ENCODE measurements around the gene USP21. TPM values are rescaled to one million over a fixed set of nuclear protein-coding genes. Genes with fewer than 3 reads are reported as not detected.
A peak's percentile ranks its signal among the peaks of the same experiment; 100 is the strongest.

The USP21 gene
- total and polyA plus RNA-seq, 2 donors (not counting 3 experiments of a cell fraction or from before 2014, with no cell fraction given): 19.7 to 29.2 TPM

- Histone ChIP-seq H4K20me1 (replicated peaks; ENCODE audit: control insufficient read depth, extremely low read depth, insufficient read depth, low read length) (no peaks in the 10 kb centered on the region), H3K9me1 (replicated peaks; ENCODE audit: control insufficient read depth, extremely low read depth, insufficient read depth, low read length) (no peaks in the 10 kb centered on the region), H3K4me3 (replicated peaks in 1 of 3; ENCODE audit: insufficient read depth in 1 of 3, low read depth in 1 of 3, low read length in 3 of 3) (no peak overlapping the region), H3K4me1 (ENCODE audit: control insufficient read depth, extremely low read depth, insufficient read depth, low read length) (peaks cover 28% of the 10 kb centered on the region), H3K9me3 (replicated peaks; ENCODE audit: control insufficient read depth, insufficient read depth, low read length) (no peaks in the 10 kb centered on the region), H3K79me2 (ENCODE audit: control insufficient read depth, insufficient read depth, low read length) (no peaks in the 10 kb centered on the region), H3K27ac (ENCODE audit: insufficient read depth, low read depth, low read length) (peak overlapping the region; percentile 48), H3K36me3 (ENCODE audit: control insufficient read depth in 2 of 2, extremely low read depth in 1 of 2, insufficient read depth in 2 of 2, low read length in 2 of 2) (no peaks in the 10 kb centered on the region), H3K27me3 (ENCODE audit: control insufficient read depth in 2 of 2, insufficient read depth in 2 of 2, low read length in 2 of 2) (no peaks in the 10 kb centered on the region), H2AFZ (ENCODE audit: low read depth, low read length) (peak overlapping the region; percentile 45), H3K4me2 (ENCODE audit: insufficient read depth, low read length) (peak overlapping the region; percentile 56), H3K9ac (replicated peaks; ENCODE audit: extremely low read depth, insufficient read depth, low read length) (no peak overlapping the region)
- dilution Hi-C loops (cut with MboI; ENCODE audit: extremely low pct_ligation_motif_present, low sequenced_read_pairs): no loop called here
- no TSS peak for BruUV-seq (replicated peaks)
- CTCF ChIA-PET: interaction anchor here (0.6 to 1.5 kb wide), 2 partner anchors 15 to 32 kb away, joined by 4 read pairs; no protein-coding TSS in a partner anchor
- intact Hi-C loops (cut with micrococcal nuclease): loop anchor here (1.0 to 2.0 kb wide), 2 partner anchors 15 to 40 kb away; no protein-coding TSS in a partner anchor
- peak; percentile 99 for DNase-seq (ENCODE audit: low read depth, low spot score)
- FAIRE-seq: peak; percentile 93
- TF ChIP-seq POLR2AphosphoS5 (IDR thresholded peaks at IDR 0.05; ENCODE audit: insufficient read depth, low read depth, low read length): peak; percentile 79
- peak; percentile 18 for TF ChIP-seq JUN (IDR thresholded peaks at IDR 0.05; ENCODE audit: borderline replicate concordance, insufficient read depth, insufficient read length, low read depth)
- TF ChIP-seq MAX (IDR thresholded peaks at IDR 0.05; ENCODE audit: insufficient read depth, insufficient read length): peak; percentile 81
- TF ChIP-seq CTCF (IDR thresholded peaks at IDR 0.05; ENCODE audit: extremely low read depth in 1 of 2, insufficient read depth in 1 of 2, low read depth in 1 of 2, low read length in 2 of 2): no peak
- no peak for TF ChIP-seq EZH2 (IDR thresholded peaks at IDR 0.05; ENCODE audit: borderline replicate concordance, low read depth, low read length, severe bottlenecking)
- TF ChIP-seq MYC (IDR thresholded peaks at IDR 0.05; ENCODE audit: low read depth, low read length): no peak
- peak; percentile 44 for TF ChIP-seq GATA2 (IDR thresholded peaks at IDR 0.05; ENCODE audit: insufficient read depth, insufficient read length, low read depth, low read length)
- no peak for TF ChIP-seq FOS (IDR thresholded peaks at IDR 0.05; ENCODE audit: borderline replicate concordance, insufficient read depth, low read length)
- TF ChIP-seq POLR2A (IDR thresholded peaks at IDR 0.05; ENCODE audit: low read depth, low read length): peak; percentile 37
- POLR2A ChIA-PET: interaction anchor here (0.7 kb wide), 1 partner anchor 139 kb away, joined by 3 read pairs; no protein-coding TSS in a partner anchor
These were observed 26.0 kb downstream of the USP21 start for GRCh38 chr1:161185282-161185682.

Measured in endothelial cell of umbilical vein (primary cell).